GM12891 (cell line): ENCODE results near the gene SLC22A13.

Source experiments
- POLR2A ChIP-seq: IDR thresholded peaks from 2 replicates; pipeline ENCODE4 v1.6.1; 2011; ENCODE audit warnings: low read depth, low read length, control low read depth
- POLR2AphosphoS5 ChIP-seq: IDR thresholded peaks from 2 replicates; pipeline ENCODE4 v1.6.1; 2011; ENCODE audit warnings: low read depth, low read length, control low read depth
- TAF1 ChIP-seq: IDR thresholded peaks from 2 replicates; pipeline ENCODE4 v1.6.1; 2011; ENCODE audit warnings: low read depth, low read length, control low read depth

- TF ChIP-seq POLR2A (no peak), POLR2AphosphoS5 (no peak), TAF1 (no peak)
These were observed 5.0 kb downstream of the SLC22A13 start for GRCh38 chr3:38270606-38271005.
